Activated naive CD4-positive, alpha-beta T cell (primary cell): ENCODE measurements around the gene RERE.

ENCODE experiments used
- DNase-seq, 4 experiments: peaks; one replicate each; lab custom pipeline; 2025; lab: John Stamatoyannopoulos, UW

Gene RERE

DNA sequence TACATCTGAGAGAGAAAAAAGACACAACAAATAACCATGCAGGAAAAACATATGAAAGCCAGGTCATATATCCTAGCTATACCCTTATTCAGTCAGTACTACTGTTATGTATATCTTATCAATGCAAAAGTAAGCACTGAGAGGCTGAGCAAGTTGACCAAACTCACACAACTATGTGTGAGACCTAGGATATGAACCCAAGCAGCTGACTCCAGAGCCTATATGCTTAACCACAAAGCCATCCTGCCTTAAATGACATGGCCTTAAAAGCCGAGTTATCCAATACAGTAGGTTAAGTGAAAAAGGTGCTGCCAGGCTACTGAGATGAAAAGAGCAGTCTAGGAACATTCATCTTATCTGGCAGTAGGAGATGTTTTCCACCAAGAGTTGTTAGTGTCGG lies 151.6 kb downstream of the RERE start:
- DNase-seq, result no peak

DNA sequence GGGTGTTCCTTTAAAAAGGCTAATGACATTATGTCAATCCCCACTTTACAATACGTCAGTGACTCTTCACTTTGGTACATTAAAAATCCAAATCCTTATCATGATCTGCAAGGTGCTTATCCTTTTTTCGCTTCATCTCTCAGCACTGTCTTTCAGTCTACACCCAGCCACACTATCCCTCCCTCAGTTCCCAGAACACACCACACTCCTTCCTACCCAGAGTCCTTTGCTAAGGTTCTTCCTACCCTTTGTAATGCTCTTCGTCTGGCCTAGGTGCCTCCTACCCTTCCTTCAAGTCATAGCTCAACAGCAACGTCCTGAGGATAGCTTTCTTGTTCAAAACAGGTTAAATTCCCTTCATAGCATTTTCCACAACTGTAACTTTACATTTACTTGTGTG lies 152.6 kb downstream of the RERE start:
- no peak for DNase-seq

DNA sequence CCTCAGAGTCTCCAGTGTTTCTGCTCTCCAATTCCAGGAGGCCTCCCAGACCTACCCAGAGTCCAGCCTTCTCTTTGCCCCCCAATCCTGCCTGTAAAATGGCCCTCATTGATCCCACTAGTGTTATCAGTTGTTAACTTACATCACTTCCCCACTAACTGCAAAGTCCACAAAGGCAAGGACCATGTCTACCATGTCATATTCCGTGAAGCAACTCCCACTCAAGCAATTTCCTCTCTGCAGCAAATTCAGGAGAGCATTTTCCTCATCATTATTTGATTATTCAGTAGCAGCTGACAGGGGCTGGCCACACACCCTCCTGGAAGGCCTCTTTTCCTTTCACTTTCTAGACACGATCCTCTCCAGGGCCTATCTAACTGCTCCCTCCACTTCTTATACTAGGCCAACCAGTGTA lies 153.5 kb downstream of the RERE start:
- no peak for DNase-seq

DNA sequence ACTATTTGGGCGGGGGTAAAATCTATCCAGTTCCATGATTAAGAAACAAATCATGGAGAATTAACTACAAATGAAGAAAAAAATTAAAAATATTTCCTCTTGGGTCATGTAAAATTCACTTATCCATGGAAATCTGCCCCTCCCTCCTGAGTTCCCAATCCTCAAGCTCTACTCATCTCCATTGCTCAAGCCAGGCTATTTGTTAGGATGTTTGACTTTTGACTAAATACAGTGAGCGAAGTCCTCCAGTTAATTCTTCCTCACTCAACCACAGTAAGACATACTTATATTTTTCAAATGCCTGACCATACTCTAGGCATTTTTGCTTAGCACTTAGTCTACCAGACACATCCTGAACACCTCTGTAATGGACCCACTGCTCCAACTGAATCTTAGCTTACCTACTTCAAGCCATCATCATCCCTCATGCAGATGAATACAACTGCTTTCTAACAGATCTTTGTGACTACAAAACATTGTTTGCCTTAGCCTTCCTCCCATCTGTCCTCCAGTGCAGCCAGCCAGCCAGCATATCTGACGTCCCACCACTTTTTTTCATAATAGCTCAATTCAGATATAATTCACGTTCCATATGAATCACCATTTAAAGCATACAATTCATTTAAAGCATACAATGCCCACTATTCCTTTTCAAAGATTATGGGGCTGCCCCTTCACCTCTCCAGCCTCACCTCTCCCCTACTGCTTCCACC lies 154.2 kb downstream of the RERE start:
- no peak for DNase-seq

DNA sequence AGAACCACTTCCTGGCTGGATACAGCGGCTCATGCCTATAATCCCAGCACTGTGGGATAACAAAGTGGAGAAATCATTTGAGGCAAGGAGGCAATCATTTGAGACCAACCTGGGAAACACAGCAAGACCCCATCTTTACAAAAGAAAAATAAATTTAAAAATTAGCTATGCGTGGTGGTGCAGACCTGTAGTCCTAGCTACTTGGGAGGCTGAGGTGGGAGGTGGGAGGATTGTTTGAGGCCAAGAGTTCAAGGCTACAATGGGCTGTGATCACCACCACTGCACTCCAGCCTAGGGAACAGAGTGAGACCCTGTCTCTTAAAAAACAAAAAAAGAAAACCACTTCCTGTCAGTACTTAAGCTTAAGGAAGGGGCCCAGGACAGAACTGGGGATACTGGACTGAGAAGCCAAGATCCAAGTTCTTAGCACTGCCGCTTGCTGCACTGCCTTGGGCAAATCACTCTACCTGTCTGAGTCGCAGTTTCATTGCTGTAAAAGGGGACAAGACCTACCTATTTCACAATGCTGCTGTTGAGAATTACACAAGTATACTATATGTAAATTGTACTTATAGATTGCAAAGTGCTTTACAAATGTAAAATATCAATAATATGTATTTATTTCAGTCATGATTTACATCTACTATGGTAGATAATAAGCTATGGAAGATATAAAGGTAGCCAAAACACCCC lies 154.9 kb downstream of the RERE start:
- DNase-seq, result no peak

DNA sequence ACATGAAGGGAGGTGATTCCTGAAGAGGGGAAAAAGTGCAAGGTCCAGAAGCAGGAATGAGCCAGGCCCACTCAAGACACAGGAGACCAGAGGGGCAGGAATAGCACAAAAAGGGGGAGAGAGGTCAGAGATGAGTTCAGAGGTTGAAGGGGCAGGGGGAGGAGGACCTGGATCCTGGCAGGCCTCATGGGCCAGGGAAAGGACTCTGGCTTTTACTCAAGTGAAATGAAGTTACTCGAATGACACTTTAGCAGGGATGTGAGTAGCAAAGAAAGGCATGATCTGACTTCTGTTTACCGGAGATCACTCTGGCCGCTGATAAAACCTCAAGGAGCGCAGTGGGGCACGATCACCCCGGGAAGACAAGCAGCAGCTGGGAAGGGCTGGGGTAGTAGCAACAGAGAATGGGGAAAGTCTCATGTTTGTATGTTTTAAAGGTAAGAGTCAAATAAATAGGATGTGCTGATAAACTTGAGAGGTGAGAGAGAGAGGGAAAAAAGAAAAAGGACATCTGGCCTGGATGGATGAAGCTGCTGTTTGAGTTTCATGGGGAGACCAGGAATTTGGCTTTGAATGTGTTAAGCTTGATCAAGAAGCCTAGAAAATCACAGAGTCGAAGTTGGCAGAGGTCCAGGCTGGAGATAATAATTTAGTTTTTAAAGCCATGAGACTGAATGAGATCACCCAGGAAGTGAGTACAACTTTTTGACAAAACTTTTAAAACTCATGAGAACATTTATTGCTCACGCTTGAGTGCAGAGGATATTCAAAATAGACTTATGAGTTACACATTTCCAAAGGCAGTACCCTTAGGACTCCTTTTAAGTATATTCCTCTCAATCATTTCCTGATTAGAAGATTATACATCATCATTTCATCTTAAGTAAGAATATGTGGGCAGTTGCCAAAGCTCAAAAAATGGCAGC lies 156.0 kb downstream of the RERE start:
- DNase-seq, result no peak

DNA sequence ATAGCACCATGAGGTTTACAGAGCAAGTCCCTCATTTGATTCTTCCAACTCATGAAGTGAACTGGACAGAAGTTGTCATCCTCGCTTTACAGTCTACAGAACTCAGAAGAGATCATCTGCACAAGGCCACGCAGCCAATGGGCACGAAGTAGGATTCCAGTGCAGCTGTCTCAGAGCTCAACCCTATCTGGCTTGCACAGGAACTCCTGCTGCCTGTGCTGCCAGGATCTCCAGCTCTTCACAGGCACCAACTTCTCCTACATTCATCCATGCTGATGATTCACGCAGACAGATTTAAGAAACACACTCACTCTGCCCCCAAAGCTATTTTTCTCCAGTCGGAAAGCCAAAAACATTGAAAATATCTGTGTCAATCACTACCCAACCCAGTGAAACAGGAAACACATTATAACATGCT lies 157.0 kb downstream of the RERE start:
- no peak for DNase-seq

DNA sequence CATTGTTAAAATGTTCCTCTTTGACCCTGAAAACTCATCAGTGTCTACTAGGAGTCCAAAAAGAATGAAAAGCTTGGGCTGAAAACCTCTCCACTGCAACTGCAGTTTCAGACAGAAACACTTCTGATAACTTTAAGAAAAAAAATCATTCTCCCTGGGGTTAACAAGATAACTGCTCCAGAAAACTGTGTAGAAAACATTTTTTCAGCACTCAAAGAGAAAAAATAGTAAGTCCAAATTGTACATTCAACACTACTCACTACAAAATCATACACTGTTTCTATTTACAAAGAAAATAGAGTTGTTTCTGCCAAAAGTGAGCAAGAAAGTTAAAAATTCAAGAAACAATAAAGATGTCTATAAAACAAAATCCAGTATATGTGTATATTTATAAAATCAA lies 157.8 kb downstream of the RERE start:
- no peak for DNase-seq

DNA sequence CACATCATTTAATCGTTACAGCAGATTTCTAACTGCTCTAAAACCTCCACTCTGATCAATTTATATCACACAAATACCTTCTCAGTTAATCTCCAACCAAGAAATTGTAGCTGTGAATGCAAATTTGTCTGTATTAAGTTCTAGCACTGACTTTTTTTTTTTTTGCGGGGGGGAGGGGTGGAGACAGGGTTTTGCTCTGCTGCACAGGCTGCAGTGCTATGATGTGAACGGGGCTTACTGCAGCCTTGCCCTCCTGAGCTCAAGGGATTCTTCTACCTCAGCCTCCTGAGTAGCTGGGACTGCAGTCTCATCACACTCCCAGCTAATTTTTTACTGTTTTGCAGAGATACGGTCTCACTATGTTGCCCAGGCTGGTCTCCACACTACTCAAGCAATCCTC lies 163.6 kb downstream of the RERE start:
- no peak for DNase-seq

DNA sequence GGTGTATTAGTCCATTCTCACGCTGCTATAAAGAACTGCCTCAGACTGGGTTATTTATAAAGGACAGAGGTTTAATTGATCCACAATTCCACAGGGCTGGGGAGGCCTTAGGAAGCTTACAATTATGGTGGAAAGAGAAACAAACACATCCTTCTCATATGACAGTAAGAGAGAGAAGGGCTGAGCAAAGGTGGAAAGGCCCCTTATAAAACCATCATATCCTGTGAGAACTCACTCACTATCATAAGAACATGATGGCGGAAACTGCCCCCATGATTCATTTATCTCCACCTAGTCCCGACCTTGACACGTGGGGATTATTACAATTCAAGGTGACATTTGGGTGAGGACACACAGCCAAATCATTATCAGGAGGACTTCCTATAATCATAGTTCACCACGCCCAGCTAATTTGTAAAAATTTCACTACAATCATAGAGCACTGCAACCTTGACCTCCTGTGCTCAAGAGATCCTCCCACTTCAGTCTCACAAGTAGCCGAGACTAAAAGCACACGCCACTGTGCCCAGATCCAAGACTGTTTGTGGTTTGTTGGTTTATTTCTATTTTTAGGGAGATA lies 164.9 kb downstream of the RERE start:
- no peak for DNase-seq

DNA sequence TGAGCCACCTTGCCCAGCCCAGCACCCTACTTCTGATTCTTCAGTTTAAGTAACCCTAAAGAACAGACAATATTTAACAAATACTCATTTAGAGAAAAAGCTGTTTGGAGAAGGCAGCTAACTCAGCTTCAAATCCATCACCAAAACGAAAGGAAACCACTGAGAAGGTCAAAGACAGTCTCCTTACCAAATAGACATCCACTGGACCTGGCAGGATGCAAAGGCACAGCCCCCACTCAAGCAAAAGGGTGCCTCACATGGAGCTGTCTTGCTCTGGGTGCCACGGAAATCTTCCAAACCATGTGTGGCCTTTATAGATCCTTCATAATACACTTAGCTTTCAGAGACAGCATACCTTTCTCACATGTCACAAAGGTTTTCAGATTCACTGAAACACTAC lies 165.5 kb downstream of the RERE start:
- DNase-seq, result no peak

DNA sequence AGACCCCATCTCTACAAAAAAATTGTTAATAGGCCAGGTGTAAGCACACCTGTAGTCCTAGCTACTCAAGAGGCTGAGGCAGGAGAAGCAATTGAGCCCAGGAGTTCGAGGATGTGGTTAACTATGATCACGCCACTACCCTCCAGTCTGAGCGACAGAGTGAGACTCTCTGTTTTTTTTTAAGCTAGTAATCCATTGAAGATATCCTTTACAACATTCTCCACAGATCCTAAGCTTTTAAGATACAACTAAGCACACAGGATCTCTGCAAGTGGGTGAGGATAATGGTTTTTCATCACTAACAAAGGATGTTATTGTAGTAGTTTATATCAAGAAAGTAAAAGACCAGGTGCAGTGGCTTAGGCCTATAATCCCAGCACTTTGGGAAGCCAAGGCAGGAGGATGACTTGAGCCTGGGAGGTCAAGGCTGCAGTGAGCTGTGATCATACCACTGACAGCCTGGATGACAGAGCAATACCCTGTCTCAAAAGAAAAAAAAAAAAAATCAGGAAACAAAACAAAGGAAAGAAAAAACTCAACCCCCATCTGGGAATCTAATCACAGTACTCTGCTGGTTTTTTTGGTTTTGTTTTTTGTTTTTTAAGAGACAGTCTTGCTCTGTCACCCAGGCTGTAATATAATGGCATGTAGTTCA lies 166.1 kb downstream of the RERE start:
- DNase-seq, result no peak

DNA sequence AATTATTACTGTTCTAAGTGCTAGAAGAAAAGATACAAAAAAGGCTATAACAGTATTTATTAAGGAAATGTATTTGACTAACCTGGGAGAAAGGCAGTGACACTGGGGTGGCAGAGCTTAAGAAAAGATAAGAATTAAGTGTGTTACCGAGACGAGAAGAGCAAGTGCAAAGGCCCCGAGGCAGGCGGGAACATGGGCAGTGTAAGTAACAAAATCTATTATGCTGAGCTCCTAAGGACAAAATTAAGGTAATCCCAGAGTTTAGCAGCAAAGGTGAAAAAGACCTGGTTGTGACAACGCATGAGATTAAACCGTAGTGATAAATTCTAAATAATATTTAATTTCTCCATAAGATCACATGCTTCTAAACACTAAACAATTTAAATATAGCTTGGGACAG lies 167.6 kb downstream of the RERE start:
- DNase-seq, result no peak

DNA sequence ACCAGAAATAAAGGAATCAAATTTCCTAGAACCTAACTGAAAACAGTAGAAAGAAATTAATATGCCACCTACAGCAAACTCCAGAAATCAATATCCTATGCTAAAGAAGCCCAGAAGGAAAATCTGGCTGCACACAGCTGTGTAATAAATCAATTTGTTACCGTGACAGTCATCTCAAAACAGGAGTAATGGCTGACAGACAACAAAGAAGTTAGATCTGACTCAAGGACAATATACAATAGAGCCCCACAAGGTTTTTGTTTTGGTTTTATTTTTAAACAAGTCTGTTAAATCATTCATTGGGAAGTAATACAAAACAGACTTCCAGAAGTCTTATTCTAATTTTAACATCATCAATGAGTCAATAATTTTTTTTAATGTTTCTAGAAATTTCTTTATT lies 168.4 kb downstream of the RERE start:
- no peak for DNase-seq

DNA sequence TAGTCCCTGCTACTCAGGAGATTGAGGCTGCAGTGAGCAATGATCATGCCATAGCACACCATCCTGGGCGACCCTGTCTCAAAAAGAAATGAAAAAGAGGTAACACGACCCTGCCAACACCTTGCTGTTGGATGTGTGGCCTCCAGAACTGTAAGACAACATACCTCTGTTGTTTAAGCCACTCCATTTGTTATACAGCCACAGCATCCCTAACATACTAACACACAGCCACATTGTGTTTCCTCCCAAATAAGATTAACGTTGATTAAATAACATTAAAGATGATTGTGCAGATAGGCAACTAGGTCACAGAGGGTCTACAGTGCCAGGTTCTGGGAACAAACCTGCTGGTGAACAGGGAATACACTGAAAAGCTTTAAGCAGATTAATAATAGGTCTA lies 170.4 kb downstream of the RERE start:
- DNase-seq, result no peak

DNA sequence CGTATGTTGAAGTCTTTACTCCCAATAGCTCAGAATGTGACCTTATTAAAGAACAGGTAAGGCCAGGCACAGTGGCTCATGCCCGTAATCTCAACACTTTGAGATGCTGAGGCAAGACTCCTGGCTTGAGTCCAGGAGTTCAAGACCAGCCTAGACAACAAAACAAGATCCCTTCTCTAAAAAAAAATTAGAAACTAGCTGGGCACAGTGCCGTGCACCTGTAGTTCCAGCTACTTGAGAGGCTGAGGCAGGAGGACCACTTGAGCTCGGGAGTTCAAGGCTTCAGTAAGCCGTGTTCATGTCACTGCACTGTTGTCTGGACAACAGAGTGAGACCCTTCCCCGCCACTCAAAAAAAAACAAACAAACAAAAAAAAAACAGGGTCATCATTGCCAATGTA lies 171.3 kb downstream of the RERE start:
- no peak for DNase-seq

DNA sequence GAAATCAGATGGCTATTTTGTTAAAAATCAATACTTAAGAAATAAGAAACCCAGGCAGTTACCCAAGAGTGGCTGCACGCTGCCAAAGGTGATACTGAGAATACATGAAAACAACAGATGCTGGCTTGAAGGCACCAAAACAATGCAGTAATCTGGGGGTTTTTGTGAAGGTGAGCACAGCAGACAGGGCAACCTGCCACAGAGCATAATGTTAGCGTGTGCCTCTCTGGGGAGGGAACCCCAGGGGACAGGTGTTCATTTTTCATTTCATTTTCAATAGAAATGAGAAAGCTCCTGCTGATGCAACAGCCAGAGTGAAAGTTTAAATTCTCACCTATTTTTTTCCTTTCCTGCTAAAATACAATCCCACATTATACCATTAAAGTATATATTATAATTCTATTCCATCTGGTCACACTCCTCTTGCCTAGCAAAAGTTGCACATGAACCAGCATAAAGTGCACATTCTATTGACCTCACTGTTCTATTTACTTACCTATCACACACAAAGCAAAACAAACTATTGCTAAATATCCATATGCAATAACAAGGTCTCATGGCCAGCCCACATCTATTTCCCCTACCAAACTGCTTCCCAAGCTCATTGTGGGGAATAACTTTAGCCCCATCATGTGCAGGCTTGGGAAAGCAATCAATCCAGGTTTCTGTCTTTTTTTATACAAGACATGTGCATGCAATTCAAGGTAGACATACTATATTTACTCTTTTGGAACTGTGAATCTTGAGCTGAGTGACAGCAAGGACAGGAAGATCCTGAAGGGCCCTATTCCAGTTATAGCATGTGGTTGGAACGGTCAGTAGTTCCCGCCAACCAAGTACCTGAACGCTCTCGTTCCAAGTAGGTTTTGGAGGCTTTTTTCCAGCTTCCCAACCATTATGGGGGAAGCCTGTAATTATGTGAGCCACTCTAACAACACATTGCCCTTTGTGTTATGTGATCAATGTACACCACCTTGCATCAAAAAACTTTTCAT lies 173.6 kb downstream of the RERE start:
- DNase-seq, result no peak

DNA sequence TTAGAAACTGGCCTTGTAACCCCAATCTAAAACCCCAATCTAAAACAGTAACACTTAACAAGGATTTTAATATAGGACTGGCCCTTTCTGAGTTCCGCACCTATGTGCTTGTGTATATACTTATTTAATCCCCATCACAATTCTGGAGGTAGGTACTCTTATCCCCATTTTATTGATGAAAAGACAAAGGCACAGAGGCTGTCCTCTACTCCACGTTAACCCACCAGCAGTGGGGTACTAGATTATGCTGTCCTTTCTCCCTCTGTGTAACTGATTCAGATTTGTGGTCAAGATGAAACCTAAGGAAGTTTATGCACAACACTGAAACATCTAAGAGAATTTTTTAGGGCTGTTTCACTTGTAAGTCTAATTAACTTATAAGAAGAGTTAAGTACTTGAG lies 175.3 kb downstream of the RERE start:
- DNase-seq, result no peak

DNA sequence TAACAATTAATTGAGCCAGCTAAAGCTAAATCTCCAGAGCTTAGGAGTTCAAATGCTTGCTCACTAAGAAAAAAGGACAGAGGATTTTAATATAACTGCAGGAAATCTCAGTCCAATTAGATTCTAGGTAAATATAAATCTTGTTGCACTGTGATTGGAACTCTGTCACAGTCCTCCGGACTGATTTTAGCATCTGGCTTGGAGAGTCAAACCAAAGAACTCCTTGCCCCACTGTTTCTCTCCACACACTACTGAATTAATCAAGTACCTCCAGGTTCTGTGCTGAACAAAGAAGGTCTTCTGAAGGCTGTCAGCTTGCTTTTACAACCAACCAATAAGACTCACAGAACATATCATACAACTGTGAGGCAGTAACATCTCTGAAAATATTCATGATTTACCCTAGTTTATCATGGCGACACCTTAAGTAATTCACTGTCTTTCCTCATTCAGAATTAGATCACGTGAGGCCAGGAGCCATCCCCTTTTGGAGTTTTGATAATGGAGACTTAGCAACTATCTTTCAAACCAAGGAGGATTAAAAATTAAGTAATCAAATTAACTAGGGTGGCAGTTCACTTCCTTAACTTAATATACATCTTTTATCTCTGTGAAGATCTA lies 176.0 kb downstream of the RERE start:
- no peak for DNase-seq

DNA sequence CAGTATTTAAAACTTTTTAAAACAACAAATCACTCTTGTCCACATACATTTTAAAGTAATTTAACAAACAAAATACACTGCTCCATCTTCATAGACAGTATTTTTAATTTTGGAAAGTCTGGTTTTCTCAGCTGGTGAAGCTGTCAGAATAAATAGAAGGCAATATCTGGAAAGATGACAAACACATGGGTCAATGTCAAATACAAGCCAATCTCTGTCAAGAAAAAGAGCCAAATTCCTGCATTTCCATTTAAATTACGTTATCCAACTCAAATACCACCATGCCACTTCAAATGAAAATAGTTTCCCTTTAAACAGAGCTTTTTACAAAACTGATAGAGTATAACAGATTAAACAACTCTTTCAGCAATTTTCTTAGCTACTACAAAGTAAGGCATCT lies 176.5 kb downstream of the RERE start:
- no peak for DNase-seq
